Measurements from ENCODE around the gene CCSAP.
"Not testable (repeated sequence)": the region's sequence is repeated elsewhere in the genome, so short reads cannot be mapped to it uniquely, and the experiment has no call there.

The CCSAP gene

GRCh38 chr1:229325853-229326487, 16.9 kb downstream of the CCSAP start:
- no peak for DNase-seq (ENCODE audit: low read depth)

DNA sequence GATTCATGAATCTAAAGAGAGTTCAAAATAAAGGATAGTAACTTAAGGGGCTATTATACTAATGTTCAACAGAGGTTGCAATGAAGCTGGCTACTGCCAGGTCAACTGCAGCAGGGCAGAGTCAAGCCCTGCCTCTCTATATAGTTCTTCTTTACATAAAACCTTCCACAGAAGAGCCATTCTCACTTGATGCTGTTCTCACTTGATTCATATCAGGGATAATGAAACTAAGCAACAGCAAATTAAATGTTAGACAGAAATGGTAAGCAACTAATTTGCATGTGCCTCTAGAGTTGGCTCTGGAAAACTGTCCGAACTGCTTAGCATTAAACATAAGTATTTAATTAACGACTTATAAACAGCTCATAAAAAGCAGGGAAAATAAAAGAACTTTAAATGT, 17.4 kb downstream of the CCSAP start:
- DNase-seq (ENCODE audit: low read depth) = no peak

DNA sequence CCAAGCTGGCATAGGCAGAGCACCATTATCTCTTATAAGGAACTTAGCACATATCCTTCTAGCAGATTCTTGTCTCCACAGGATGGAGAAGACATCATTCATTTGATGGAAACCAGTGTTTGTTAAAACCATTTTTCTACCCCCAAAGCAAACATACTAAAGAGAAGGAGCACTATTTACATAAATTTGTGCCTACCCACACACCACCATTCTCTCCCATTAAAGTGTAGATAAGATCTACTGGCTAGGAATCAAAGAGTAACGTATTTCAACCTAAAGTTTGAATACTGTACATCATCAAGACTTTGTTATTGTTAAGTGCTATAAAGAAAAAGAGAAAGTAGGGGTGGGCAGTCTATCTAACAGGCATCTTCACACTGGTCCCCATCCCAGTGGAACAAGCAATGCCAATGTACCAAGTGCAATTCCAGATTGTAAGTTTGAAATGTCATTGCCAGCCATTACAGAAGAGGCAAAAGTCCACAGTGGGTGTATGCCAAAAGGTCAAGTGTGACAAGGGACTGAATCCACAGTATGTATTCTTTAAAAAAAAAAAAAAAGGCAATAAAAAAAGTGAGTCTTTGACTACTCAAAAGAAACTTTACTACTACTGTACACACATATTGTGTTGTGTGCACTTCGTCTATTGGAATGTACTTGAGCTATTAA, 18.8 kb downstream of the CCSAP start:
- DNase-seq (ENCODE audit: low read depth) = no peak

DNA sequence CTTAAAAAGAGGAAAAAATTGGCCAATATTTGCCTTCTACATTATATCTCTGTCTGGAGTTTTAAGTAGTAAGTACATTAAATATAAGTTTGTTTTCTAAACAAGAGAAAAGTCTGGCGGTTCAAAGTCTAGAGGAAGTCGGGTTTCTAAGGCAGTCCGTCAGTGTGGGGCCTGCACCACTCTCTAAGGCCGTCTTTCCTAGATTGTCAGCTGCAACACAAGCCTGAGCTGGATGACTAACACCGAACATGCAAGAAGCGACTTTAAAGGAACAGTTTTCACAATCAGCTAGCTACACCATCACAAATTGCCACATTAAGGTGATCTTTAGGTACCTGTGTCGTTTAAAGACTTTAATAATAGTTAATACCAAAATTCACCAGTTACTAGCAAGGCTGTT, 19.6 kb downstream of the CCSAP start:
- no peak for DNase-seq (ENCODE audit: low read depth)

GRCh38 chr1:229319487-229319886, 23.4 kb downstream of the CCSAP start:
- no peak for DNase-seq (ENCODE audit: low read depth)

GRCh38 chr1:229318056-229318455, 24.8 kb downstream of the CCSAP start:
- no peak for DNase-seq (ENCODE audit: low read depth)

- no peak for DNase-seq (ENCODE audit: low read depth)
Measured at GRCh38 chr1:229316166-229316565, 26.7 kb downstream of the CCSAP start.

GRCh38 chr1:229310833-229311232, 32.0 kb downstream of the CCSAP start:
- no peak for DNase-seq (ENCODE audit: low read depth)

GRCh38 chr1:229309684-229310083, 33.2 kb downstream of the CCSAP start:
- DNase-seq (ENCODE audit: low read depth) = no peak

DNA sequence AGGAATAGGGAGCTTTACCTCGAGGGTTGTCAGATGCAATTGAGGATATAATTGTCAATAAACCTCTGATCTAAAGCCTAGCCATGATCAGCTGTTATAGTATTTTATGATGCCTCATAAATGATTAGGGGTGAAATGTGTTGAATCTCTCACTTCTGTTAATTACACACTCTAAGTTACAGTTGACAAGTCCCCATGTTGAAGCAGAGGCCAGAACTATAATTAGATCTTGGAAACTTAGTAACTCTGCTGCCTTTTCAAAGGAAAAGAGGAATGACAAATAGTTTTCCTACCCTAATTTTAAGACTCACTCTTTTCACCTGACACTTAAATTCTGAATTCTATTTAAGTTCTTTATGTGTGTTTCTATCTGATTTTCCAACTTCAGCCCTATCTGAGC, 33.8 kb downstream of the CCSAP start:
- DNase-seq (ENCODE audit: low read depth) = no peak

DNA sequence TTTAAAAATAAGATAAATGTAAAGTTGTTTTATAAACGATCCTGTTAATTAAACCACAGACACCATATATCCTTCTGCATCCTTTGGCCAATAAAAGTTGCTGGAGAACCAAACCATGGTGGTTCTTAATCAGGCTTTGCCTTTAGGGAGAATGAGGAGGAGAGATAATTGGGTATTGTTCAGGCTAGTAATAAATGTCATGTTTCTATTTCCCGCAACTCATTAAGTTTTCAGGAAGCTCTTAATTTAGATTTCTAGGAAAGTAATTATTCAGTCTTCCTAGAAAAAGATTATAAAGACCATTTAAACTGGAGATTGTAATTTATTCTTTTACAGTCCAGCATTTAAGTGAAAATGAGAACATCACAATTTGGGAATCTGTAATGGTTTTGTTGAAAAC, 37.5 kb downstream of the CCSAP start:
- no peak for DNase-seq (ENCODE audit: low read depth)

GRCh38 chr1:229303855-229304254, 39.0 kb downstream of the CCSAP start:
- no peak for DNase-seq (ENCODE audit: low read depth)

- DNase-seq (ENCODE audit: low read depth) = no peak
Measured at GRCh38 chr1:229302740-229303139, 40.1 kb downstream of the CCSAP start.

DNA sequence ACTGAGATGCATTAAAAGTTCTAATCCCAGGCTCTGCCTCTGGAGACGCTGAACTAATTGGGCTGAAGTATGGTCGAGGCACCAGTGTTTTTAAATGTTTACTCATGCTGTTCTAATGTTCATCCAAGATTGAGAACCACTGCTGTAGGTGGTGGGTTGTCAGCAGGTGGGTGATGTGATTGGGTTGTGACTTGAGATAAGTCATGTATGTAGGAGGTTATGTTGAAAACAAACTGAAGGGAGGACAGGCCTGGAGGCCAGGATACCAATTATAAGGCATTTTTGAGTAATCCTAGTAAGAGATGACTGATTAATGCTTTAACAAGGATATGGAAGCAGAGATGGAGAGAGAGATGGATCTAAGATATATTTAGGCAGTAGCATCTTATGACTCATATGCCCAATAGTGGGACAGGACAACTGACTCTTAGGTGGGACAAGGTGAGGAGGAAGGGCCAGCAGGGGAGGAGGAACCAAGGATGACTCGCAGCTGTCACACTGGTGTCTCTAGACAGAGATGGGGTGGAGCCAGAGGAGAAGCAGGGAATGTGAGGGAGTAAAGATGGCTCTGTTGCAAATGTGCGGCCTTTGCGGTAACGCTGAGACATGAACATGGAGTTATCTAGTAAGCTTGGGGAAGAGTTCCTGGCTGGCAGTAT, 42.6 kb downstream of the CCSAP start:
- DNase-seq (ENCODE audit: low read depth) = no peak

DNA sequence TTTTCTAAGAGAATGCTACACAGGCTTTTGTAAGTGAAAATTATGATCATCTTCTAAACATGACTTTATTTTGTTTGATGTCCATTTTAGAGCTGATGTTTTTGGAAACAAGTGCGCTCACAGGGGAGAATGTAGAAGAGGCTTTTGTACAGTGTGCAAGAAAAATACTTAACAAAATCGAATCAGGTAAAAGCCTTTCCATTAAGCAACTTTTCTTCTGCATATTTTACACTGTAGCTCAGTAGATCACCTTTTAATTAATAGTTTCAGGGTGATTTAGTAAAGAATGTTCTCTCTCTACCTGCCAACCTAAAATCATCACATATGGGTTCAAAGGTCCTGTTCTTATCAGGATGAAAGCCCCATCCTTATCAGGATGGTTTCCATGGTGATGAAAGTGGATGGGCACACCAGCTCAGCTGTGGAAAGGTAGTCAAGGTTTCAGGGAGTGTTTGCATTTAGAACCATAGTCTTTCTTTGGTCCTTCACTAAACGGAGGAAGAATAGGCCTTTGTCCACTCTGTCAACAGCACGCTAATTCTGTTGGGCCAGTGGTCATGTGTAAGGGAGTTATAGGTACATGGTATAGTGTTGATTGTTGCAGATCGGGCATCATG, 43.9 kb downstream of the CCSAP start:
- no peak for DNase-seq (ENCODE audit: low read depth)

DNA sequence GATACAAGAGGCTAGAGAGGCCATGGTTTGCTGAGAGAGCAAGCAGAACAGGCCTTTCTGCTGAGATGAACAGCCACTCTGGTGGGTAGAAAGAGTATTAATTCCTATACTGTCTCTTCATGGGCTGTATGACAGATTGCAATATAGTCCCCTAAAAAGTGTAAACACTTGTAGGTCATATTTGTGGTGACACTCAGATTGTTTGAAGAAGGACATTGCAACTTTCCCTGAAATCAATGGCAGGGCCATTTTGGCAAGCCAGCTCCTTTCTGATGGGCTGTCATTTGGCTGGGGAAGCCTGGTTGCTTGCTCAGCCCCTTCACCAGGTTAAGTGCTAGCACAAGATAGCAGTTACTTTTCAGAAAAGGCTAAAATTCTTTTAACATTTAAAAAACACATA, 44.4 kb downstream of the CCSAP start:
- no peak for DNase-seq (ENCODE audit: low read depth)

DNA sequence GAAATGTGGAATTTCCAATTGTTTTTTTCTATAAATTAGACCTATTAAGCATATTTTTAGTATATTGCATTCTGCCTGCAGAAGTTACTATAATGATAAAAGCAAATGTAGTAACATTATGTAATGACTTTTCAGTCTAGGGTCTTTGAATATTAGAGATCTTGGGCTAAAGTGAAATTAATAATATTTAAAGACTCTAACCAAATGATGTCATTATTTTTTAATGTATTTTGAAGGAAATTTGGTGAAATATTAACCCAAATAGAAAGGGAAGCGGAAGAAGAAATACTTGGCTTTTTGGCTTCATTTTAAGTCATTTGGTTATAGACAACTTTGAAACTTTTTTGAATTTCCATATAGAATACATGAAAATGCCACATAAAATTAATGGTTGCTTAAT, 45.1 kb downstream of the CCSAP start:
- DNase-seq (ENCODE audit: low read depth) = no peak

DNA sequence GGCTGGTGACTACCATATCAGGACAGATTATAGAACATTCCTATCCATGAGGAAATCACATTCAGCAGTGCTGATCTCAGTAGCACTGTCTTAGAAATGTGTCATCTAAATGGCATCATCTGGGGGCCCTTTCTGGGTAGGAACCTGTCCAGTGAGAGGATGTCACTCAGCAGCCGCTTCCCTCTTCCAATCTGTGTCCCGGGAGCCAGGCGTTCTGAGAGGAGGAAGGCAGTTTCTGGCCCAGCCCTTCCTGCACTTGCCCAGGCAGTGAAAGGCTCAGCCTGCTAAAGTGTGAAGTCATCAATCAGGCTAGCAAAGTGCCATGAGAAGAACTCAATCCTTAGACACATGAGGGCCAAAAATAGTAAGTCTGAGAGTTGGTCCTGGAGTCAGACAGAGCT, 46.3 kb downstream of the CCSAP start:
- DNase-seq (ENCODE audit: low read depth) = no peak

DNA sequence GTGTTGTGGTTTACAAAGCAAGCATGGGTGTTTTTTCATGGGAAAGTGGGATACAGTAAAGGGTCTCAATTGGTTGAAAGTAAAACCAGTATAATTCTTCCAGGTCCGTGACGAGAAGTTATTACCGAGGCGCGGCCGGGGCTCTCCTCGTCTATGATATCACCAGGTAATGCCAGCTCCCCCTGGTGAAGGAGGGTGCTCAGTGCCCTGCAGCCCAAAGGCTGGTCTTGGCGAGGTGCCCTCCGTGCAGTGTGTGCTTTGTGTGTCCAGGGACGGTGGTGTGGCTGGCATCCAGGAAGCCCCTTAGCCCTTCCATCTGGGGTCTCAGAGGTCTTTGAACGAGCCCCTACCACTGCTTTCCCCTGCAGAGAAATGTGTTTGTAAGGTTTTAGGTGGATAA, 47.1 kb downstream of the CCSAP start:
- DNase-seq (ENCODE audit: low read depth) = no peak

DNA sequence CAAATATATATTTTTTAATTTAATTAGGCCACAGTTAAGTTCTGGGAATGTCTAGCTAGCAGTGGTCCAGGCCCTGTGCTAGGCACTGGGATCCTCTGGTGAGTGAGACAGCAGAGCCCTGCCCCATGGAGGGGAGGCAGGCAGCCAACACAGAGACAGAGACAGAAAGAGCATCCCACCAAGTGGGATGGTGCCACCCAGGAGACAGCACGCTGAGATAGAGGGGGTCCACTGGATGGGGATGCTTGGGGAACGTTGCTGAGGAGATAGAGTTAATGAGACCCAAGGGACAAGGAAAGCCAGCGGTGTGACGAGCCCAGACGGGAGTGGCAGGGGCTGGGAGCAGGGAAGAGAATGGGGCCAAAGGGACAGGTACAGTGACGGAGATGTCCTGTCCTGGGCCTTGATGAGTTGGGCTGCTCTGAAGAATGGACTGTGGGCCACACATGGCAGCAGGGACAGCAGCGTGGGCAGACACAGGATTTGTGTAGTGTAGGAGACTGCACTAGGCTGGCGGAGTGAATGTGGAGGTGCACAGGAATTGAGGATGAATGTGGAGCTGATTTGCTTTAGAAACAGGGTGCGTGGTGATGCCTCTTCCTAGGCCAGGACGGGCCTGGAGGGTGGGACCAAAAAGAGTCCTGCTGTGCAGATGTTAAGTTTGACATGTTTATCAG, 49.2 kb downstream of the CCSAP start:
- DNase-seq (ENCODE audit: low read depth) = no peak

DNA sequence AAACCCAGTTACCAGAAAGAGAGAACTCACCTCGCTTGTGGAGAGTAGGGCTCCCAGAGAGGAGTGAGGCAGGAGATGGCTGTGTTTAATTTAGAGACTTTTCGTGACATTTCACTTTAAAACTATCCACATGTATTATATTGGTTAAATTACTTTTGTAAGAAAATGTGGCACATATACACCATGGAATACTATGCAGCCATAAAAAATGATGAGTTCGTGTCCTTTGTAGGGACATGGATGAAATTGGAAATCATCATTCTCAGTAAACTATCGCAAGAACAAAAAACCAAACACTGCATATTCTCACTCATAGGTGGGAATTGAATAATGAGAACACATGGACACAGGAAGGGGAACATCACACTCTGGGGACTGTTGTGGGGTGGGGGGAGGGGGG, 51.2 kb downstream of the CCSAP start:
- not testable (repeated sequence) for DNase-seq (ENCODE audit: low read depth)

GRCh38 chr1:229288516-229288915, 54.3 kb downstream of the CCSAP start:
- no peak for DNase-seq (ENCODE audit: low read depth)

DNA sequence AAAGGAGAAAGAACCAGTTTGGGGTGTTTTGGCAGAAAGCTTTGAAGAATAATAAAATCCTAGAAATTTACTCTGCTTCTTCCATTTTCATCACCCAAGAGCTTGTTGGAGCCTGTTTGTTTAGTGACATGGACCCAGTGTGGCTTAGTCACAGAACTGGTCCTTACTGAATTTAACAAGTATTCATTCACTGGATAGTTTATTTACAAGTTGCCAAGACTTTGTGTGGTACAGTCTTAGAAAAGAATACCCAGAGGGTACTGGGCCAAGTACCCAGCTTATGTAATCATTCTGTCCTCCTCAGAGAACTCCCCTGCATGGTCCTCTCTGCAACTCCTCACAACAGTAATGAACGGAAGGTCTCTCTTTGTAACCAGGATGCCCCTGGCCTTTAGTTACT, 55.6 kb downstream of the CCSAP start:
- no peak for DNase-seq (ENCODE audit: low read depth)
